Heart left ventricle (tissue), 16 donors: Measurements from ENCODE around the gene GPX4. TPM values are rescaled to one million over a fixed set of nuclear protein-coding genes. Genes with fewer than 3 reads are reported as not detected.

ENCODE experiments used
- ATAC-seq, 4 donors: fragments of 200-7000 bp; cut with Tn5 transposase; one replicate each; pipeline ENCODE4 v1.9.1; 2020 to 2022; ENCODE audit warnings: moderate library complexity in 4 of 4, mild to moderate bottlenecking in 3 of 4, moderate number of reproducible peaks in 1 of 4
- DNase-seq, 5 donors: peaks; one replicate each; pipeline ENCODE4 v3.0.0-alpha.2; 2020
- H3K27ac ChIP-seq, 12 donors: fragments of 200-600 bp; sonication (generic) in 4 of 12; one replicate each; pipeline versions ENCODE4 v1.5.0 to v1.8.0; 2016 to 2022; ENCODE audit warnings: mild to moderate bottlenecking in 2 of 12
- H3K27me3 ChIP-seq, 9 donors: fragments of 200-600 bp; sonication (generic) in 2 of 9; one replicate each; pipeline versions ENCODE4 v1.5.1 to v1.8.0; 2016 to 2022; ENCODE audit warnings: mild to moderate bottlenecking in 3 of 9
- H3K36me3 ChIP-seq, 9 donors: fragments of 200-600 bp; sonication (generic) in 2 of 9; one replicate each; pipeline versions ENCODE4 v1.5.0 to v1.8.0; 2018 to 2022; ENCODE audit warnings: mild to moderate bottlenecking in 2 of 9
- H3K4me1 ChIP-seq, 12 donors: fragments of 200-600 bp; sonication (generic) in 4 of 12; one replicate each; pipeline versions ENCODE4 v1.5.0 to v1.8.0; 2016 to 2022; ENCODE audit warnings: mild to moderate bottlenecking in 3 of 12
- H3K4me3 ChIP-seq, 12 donors: fragments of 200-600 bp; sonication (generic) in 4 of 12; one replicate each; pipeline versions ENCODE4 v1.5.0 to v1.8.0; 2017 to 2022; ENCODE audit warnings: mild to moderate bottlenecking in 9 of 12, moderate library complexity in 4 of 12
- H3K9me3 ChIP-seq, 12 donors: fragments of 200-600 bp; sonication (generic) in 4 of 12; one replicate each; pipeline versions ENCODE4 v1.5.0 to v1.8.0; 2016 to 2022; ENCODE audit warnings: mild to moderate bottlenecking in 1 of 12
- CTCF ChIP-seq, 12 donors: fragments of 200-600 bp; sonication (generic) in 4 of 12; IDR thresholded peaks; one replicate each; pipeline versions ENCODE4 v1.5.0 to v1.8.0; 2018 to 2022; ENCODE audit warnings: antibody characterized with exemption in 12 of 12, mild to moderate bottlenecking in 5 of 12
- POLR2A ChIP-seq, 2 donors: fragments of 450-650 bp; IDR thresholded peaks; one replicate each; pipeline ENCODE4 v1.6.1; 2017; ENCODE audit warnings: antibody characterized with exemption in 2 of 2, mild to moderate bottlenecking in 2 of 2, moderate library complexity in 2 of 2
- WGBS, 4 donors: extraction: QIAGEN DNeasy Blood & Tissue Kit in 2 of 4; methylation state at CpG; one replicate each; pipeline versions ENCODE4 v1.1.5 to v1.1.7; 2013 to 2018; 5-methylcytosine and 5-hydroxymethylcytosine counted together
- intact Hi-C, 10 donors: fragments of 100-400 bp; cut with DNase I; formaldehyde crosslinking; loops; one replicate each; pipeline versions ENCODE4 v1.11.1 to v1.14.2; 2022
- polyA plus RNA-seq, 2 donors: library from polyadenylated mRNA; stranded (reverse); fragments of 200-250 nt; gene quantifications; one replicate each; pipeline ENCODE4 v1.2.3, GENCODE V29; 2013
- total RNA-seq, 9 donors: library from RNA; depleted of rRNA in 2 of 9; stranded (reverse); fragments of >200 nt in 2 of 9; fragmentation: NEBNext Ultra II Directional in 3 of 9; extraction: Animal tissue kit (Norgen Biotek cat#: 25700) in 3 of 9; gene quantifications; one replicate each; pipeline versions ENCODE4 v1.1.0 to v1.2.4, GENCODE V29; 2016 to 2023
- donor health status: ischemic (EF 13 %, LVEDD 7.1; RV severe dilation, severe dysfunction).
- donor health status: healthy with polysubstance abuse.
- donor health status: DM: no; HTN: yes; CAD: no.
- donor health status: DM: no; HTN: no; CAD: no.
- donor health status: ischemic (EF 25% LVEDD 6.9; RV normal size, moderate dysfunction).
- donor health status: ischemic (EF 25% LVEDD 5.7; RV mildly dilated, moderate dysfunction).
- donor health status: healthy.
- donor health status: DM: yes; HTN: yes; CAD: no.
- donor health status: ischemic (EF 35%, LVEDD 5.7; RV mildly dilated, moderate dysfunction).
- donor health status: nonischemic (EF 11% LVEDD 7.7; RV severe dilation, severe dysfunction).
- donor health status: DM: yes; HTN: yes; CAD: no.
- donor health status: PGD.
- donor health status: ischemic (EF 29% LVEDD 5.4; RV normal size, mild dysfunction).
- donor health status: nonischemic (EF 23%, LVEDD 6.1; RV moderate dilation, normal function).

The GPX4 gene
- total and polyA plus RNA-seq, 11 donors = 251 to 590 (median 326) TPM

GRCh38 chr19:1073956-1074517 lies 29.8 kb upstream of the GPX4 start:
- Histone ChIP-seq H3K27me3 (peaks cover 13 to 39% (median 22%) of the 10 kb centered on the region in 9 donors), H3K9me3 (no peaks in the 10 kb centered on the region), H3K4me3 (peak overlapping the region in 3 of 12 donors; percentile 37 to 48 (median 44)), H3K36me3 (peaks cover 0 to 47% (median 0%) of the 10 kb centered on the region in 9 donors), H3K4me1 (peaks cover 0 to 70% (median 6%) of the 10 kb centered on the region in 12 donors), H3K27ac (peak overlapping the region in 2 of 12 donors; percentile 19 to 74)
- 78 to 90% (median 81%) methylated on average over 20 to 28 of the region's 28 CpGs for WGBS, 4 donors
- intact Hi-C loops = no loop called here
- no peak for DNase-seq
- TF ChIP-seq POLR2A (IDR thresholded peaks at IDR 0.05) (no peak), CTCF (IDR thresholded peaks at IDR 0.05) (no peak)
- ATAC-seq = no peak

GRCh38 chr19:1074544-1075283 lies 29.1 kb upstream of the GPX4 start:
- Histone ChIP-seq H3K4me3 (peak overlapping the region in 7 of 12 donors; percentile 9 to 48 (median 22)), H3K27ac (peak overlapping the region in 2 of 12 donors; percentile 19 to 74), H3K9me3 (no peaks in the 10 kb centered on the region), H3K27me3 (peaks cover 11 to 32% (median 15%) of the 10 kb centered on the region in 9 donors), H3K36me3 (peaks cover 0 to 52% (median 0%) of the 10 kb centered on the region in 9 donors), H3K4me1 (peaks cover 0 to 65% (median 2%) of the 10 kb centered on the region in 12 donors)
- TF ChIP-seq POLR2A (IDR thresholded peaks at IDR 0.05) (no peak), CTCF (IDR thresholded peaks at IDR 0.05) (no peak)
- WGBS, 4 donors = 54 to 75% (median 71%) methylated on average over 26 to 54 of the region's 54 CpGs
- DNase-seq = peak; percentile 78 to 95 (median 89)
- intact Hi-C loops = no loop called here
- ATAC-seq = peak in 3 of 4 donors; percentile 36 to 48 (median 40)

GRCh38 chr19:1076046-1076386 lies 27.8 kb upstream of the GPX4 start:
- Histone ChIP-seq H3K4me1 (peaks cover 0 to 54% (median 1%) of the 10 kb centered on the region in 12 donors), H3K27me3 (peaks cover 2 to 19% (median 7%) of the 10 kb centered on the region in 9 donors), H3K36me3 (peaks cover 0 to 52% (median 0%) of the 10 kb centered on the region in 9 donors), H3K4me3 (no peak overlapping the region), H3K27ac (peak overlapping the region in 1 of 12 donors; percentile 65), H3K9me3 (no peaks in the 10 kb centered on the region)
- ATAC-seq = no peak
- 78 to 85% (median 82%) methylated on average over 4 of the region's 4 CpGs for WGBS, 4 donors
- no peak for TF ChIP-seq POLR2A (IDR thresholded peaks at IDR 0.05)
- TF ChIP-seq CTCF (IDR thresholded peaks at IDR 0.05) = no peak
- DNase-seq = no peak
- intact Hi-C loops = no loop called here

- Histone ChIP-seq H3K27me3 (peaks cover 0 to 10% (median 3%) of the 10 kb centered on the region in 9 donors), H3K27ac (peak overlapping the region in 1 of 12 donors; percentile 65), H3K4me3 (peak overlapping the region in 2 of 12 donors; percentile 31 to 47), H3K4me1 (peaks cover 0 to 55% (median 0%) of the 10 kb centered on the region in 12 donors), H3K36me3 (peaks cover 0 to 54% (median 0%) of the 10 kb centered on the region in 9 donors), H3K9me3 (no peaks in the 10 kb centered on the region)
- 52 to 57% (median 54%) methylated on average over 16 of the region's 16 CpGs for WGBS, 4 donors
- intact Hi-C loops = no loop called here
- TF ChIP-seq POLR2A (IDR thresholded peaks at IDR 0.05) = no peak
- TF ChIP-seq CTCF (IDR thresholded peaks at IDR 0.05) = no peak
- DNase-seq (peak; percentile 52 to 88 (median 67)), ATAC-seq (peak in 3 of 4 donors; percentile 38 to 70 (median 53))
Measured at GRCh38 chr19:1076951-1077350, 26.8 kb upstream of the GPX4 start.
